ENCODE data around the gene MCM9. TPM values are rescaled to one million over a fixed set of nuclear protein-coding genes. Genes with fewer than 3 reads are reported as not detected.
A peak's percentile ranks its signal among the peaks of the same experiment; 100 is the strongest.

The MCM9 gene
- total RNA-seq, 2 donors from 2014 or later = 13.6 to 24.8 TPM

- no peaks in the 10 kb centered on the region for H3K36me3 ChIP-seq
- no peaks in the 10 kb centered on the region for H3K27me3 ChIP-seq (replicated peaks; ENCODE audit: insufficient read depth)
- TF ChIP-seq, protein P1, sequence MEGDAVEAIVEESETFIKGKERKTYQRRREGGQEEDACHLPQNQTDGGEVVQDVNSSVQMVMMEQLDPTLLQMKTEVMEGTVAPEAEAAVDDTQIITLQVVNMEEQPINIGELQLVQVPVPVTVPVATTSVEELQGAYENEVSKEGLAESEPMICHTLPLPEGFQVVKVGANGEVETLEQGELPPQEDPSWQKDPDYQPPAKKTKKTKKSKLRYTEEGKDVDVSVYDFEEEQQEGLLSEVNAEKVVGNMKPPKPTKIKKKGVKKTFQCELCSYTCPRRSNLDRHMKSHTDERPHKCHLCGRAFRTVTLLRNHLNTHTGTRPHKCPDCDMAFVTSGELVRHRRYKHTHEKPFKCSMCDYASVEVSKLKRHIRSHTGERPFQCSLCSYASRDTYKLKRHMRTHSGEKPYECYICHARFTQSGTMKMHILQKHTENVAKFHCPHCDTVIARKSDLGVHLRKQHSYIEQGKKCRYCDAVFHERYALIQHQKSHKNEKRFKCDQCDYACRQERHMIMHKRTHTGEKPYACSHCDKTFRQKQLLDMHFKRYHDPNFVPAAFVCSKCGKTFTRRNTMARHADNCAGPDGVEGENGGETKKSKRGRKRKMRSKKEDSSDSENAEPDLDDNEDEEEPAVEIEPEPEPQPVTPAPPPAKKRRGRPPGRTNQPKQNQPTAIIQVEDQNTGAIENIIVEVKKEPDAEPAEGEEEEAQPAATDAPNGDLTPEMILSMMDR (IDR thresholded peaks at IDR 0.05) = no peak
- TF ChIP-seq POLR2A (IDR thresholded peaks at IDR 0.05) (no peak), POLR2AphosphoS5 (IDR thresholded peaks at IDR 0.05) (no peak)
- H3K4me1 ChIP-seq (replicated peaks) = no peaks in the 10 kb centered on the region
- 92% methylated on average over 5 of the region's 5 CpGs for WGBS
- H3K9me3 ChIP-seq = no peaks in the 10 kb centered on the region
- no peak for DNase-seq (ENCODE audit: low spot score)
- intact Hi-C loops (cut with DNase I) = no loop called here
- no peak overlapping the region for H3K27ac ChIP-seq
- H3K4me3 ChIP-seq = no peak overlapping the region
Observed at GRCh38 chr6:118980063-118980462, 45.1 kb upstream of the MCM9 start.

GRCh38 chr6:118974790-118975189, 39.8 kb upstream of the MCM9 start:
- H3K36me3 ChIP-seq = no peaks in the 10 kb centered on the region
- no peaks in the 10 kb centered on the region for H3K27me3 ChIP-seq (replicated peaks; ENCODE audit: insufficient read depth)
- H3K9me3 ChIP-seq = no peaks in the 10 kb centered on the region
- H3K27ac ChIP-seq = no peak overlapping the region
- TF ChIP-seq POLR2AphosphoS5 (IDR thresholded peaks at IDR 0.05) = no peak
- TF ChIP-seq POLR2A (IDR thresholded peaks at IDR 0.05) = no peak
- TF ChIP-seq, protein P1 (IDR thresholded peaks at IDR 0.05) = no peak
- intact Hi-C loops (cut with DNase I) = no loop called here
- no peak overlapping the region for H3K4me3 ChIP-seq
- DNase-seq (ENCODE audit: low spot score) = no peak
- no peaks in the 10 kb centered on the region for H3K4me1 ChIP-seq (replicated peaks)
- WGBS = 89% methylated on average over 1 of the region's 1 CpG

DNA sequence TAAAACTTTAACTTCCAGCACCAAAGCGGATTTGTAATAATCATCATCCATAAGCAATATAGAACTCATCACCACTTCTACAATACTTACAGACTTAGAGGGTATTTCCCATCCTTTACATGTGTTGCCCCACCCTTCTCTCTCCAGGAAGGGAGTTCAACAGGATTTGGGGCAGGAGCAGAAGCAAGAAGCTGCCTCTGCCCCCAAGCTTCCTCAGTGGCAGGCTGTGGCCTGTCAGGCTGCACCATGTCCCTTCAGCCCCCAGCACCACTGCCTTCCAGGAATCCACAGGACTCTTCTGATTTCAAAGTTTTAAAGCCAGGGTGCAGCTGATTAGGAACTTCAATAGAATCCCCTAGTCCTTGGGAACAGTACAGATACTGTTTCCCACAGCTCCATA, 36.7 kb upstream of the MCM9 start:
- Histone ChIP-seq H3K27me3 (replicated peaks; ENCODE audit: insufficient read depth) (no peaks in the 10 kb centered on the region), H3K36me3 (no peaks in the 10 kb centered on the region), H3K27ac (no peak overlapping the region), H3K4me3 (no peak overlapping the region), H3K9me3 (no peaks in the 10 kb centered on the region), H3K4me1 (replicated peaks) (no peaks in the 10 kb centered on the region)
- DNase-seq (ENCODE audit: low spot score) = no peak
- TF ChIP-seq POLR2AphosphoS5 (IDR thresholded peaks at IDR 0.05) = no peak
- intact Hi-C loops (cut with DNase I) = no loop called here
- WGBS = 88% methylated on average over 1 of the region's 1 CpG

DNA sequence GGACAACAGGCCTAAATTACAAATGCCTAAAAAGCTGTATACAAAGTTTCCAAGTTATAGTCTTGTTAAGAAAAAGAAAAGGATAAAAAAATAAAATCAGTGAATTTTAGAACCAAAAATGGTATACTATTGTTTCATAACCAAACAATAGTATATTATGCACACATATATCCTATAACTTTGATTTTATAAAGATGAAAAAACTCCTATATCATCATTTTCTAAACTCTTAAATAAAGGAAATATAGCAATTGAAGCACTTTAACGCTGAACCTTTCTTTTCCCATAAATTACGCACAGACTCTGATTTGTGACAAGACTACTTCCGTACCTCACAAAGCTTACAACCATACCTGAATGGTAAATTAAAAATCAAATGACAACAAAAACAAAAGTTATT, 35.9 kb upstream of the MCM9 start:
- H3K9me3 ChIP-seq = no peaks in the 10 kb centered on the region
- intact Hi-C loops (cut with DNase I) = no loop called here
- no peak for DNase-seq (ENCODE audit: low spot score)
- H3K27me3 ChIP-seq (replicated peaks; ENCODE audit: insufficient read depth) = no peaks in the 10 kb centered on the region
- WGBS = 98% methylated on average over 3 of the region's 3 CpGs
- no peaks in the 10 kb centered on the region for H3K4me1 ChIP-seq (replicated peaks)
- TF ChIP-seq POLR2A (IDR thresholded peaks at IDR 0.05) (no peak), POLR2AphosphoS5 (IDR thresholded peaks at IDR 0.05) (no peak)
- TF ChIP-seq, protein P1 (IDR thresholded peaks at IDR 0.05) = no peak
- no peak overlapping the region for H3K4me3 ChIP-seq
- no peaks in the 10 kb centered on the region for H3K36me3 ChIP-seq
- H3K27ac ChIP-seq = no peak overlapping the region

DNA sequence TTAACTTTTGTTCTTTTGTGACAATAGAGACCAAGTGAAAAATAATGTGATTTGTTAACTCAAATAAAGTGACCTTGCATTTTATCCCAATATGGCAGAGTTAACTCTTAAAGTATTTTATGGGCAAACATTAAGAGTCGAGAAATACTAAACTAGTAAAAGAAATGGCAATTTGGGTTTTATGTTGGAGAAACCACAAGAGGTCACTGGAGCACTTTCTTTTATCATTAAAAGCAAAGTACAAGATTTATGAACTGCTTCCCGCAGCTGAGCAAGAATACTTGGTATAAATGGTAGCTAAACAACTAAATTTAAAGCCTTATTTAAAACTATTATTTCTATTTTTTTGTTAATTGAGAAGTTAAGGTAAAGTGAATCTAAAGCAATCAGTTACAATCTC, 33.5 kb upstream of the MCM9 start:
- Histone ChIP-seq H3K4me1 (replicated peaks) (no peaks in the 10 kb centered on the region), H3K27me3 (replicated peaks; ENCODE audit: insufficient read depth) (no peaks in the 10 kb centered on the region), H3K27ac (no peak overlapping the region), H3K4me3 (no peak overlapping the region), H3K36me3 (no peaks in the 10 kb centered on the region), H3K9me3 (no peaks in the 10 kb centered on the region)
- WGBS = 8% methylated on average over 2 of the region's 2 CpGs
- DNase-seq (ENCODE audit: low spot score) = no peak
- intact Hi-C loops (cut with DNase I) = loop anchor here (2.0 kb wide), 1 partner anchor 142 kb away; no protein-coding TSS in a partner anchor
- no peak for TF ChIP-seq POLR2A (IDR thresholded peaks at IDR 0.05)
- TF ChIP-seq, protein P1 (IDR thresholded peaks at IDR 0.05) = peak in 3 of 4 experiments; percentile 24 to 59 (median 49)
